ENCODE data around the gene XAF1.

Gene XAF1

GRCh38 chr17:6780001-6780400 lies 24.2 kb downstream of the XAF1 start:
- no peak for ATAC-seq
- Mint-ChIP-seq H3K4me3 (no peak overlapping the region), H3K9me3 (peaks cover 24% of the 10 kb centered on the region), H3K27ac (no peak overlapping the region), H3K27me3 (peaks cover 90% of the 10 kb centered on the region), H3K36me3 (peaks cover 9% of the 10 kb centered on the region), H3K4me1 (no peaks in the 10 kb centered on the region)

- Mint-ChIP-seq H3K4me1 (no peaks in the 10 kb centered on the region), H3K9me3 (peaks cover 27% of the 10 kb centered on the region), H3K27me3 (peaks cover 92% of the 10 kb centered on the region), H3K36me3 (peaks cover 9% of the 10 kb centered on the region), H3K27ac (no peak overlapping the region), H3K4me3 (no peak overlapping the region)
- ATAC-seq: no peak
Observed at GRCh38 chr17:6780886-6781285, 25.0 kb downstream of the XAF1 start.

GRCh38 chr17:6782244-6782643 lies 26.4 kb downstream of the XAF1 start:
- Mint-ChIP-seq H3K9me3 (peaks cover 29% of the 10 kb centered on the region), H3K4me1 (no peaks in the 10 kb centered on the region), H3K27me3 (peaks cover 93% of the 10 kb centered on the region), H3K4me3 (no peak overlapping the region), H3K27ac (no peak overlapping the region), H3K36me3 (peaks cover 9% of the 10 kb centered on the region)
- ATAC-seq: no peak

GRCh38 chr17:6786618-6787017 lies 30.8 kb downstream of the XAF1 start:
- Mint-ChIP-seq H3K9me3 (peaks cover 22% of the 10 kb centered on the region), H3K27ac (no peak overlapping the region), H3K4me3 (no peak overlapping the region), H3K4me1 (no peaks in the 10 kb centered on the region), H3K36me3 (peaks cover 9% of the 10 kb centered on the region), H3K27me3 (peaks cover 89% of the 10 kb centered on the region)
- no peak for ATAC-seq

- H3K27ac Mint-ChIP-seq: no peak overlapping the region
- H3K27me3 Mint-ChIP-seq: peaks cover 89% of the 10 kb centered on the region
- H3K4me3 Mint-ChIP-seq: no peak overlapping the region
- peaks cover 16% of the 10 kb centered on the region for H3K9me3 Mint-ChIP-seq
- no peak for ATAC-seq
- no peaks in the 10 kb centered on the region for H3K4me1 Mint-ChIP-seq
- H3K36me3 Mint-ChIP-seq: peaks cover 9% of the 10 kb centered on the region
Observed at GRCh38 chr17:6787081-6787693, 31.3 kb downstream of the XAF1 start.

- Mint-ChIP-seq H3K36me3 (no peaks in the 10 kb centered on the region), H3K27me3 (peaks cover 83% of the 10 kb centered on the region), H3K9me3 (peaks cover 5% of the 10 kb centered on the region), H3K4me1 (no peaks in the 10 kb centered on the region), H3K4me3 (no peak overlapping the region), H3K27ac (no peak overlapping the region)
- no peak for ATAC-seq
Observed at GRCh38 chr17:6789146-6789545, 33.3 kb downstream of the XAF1 start.

- ATAC-seq: no peak
- Mint-ChIP-seq H3K27ac (no peak overlapping the region), H3K36me3 (no peaks in the 10 kb centered on the region), H3K4me1 (no peaks in the 10 kb centered on the region), H3K9me3 (no peaks in the 10 kb centered on the region), H3K27me3 (peaks cover 52% of the 10 kb centered on the region), H3K4me3 (no peak overlapping the region)
Observed at GRCh38 chr17:6793748-6794493, 38.1 kb downstream of the XAF1 start.

GRCh38 chr17:6796017-6796886 lies 40.4 kb downstream of the XAF1 start:
- no peaks in the 10 kb centered on the region for H3K36me3 Mint-ChIP-seq
- no peak overlapping the region for H3K27ac Mint-ChIP-seq
- H3K4me1 Mint-ChIP-seq: no peaks in the 10 kb centered on the region
- H3K27me3 Mint-ChIP-seq: peaks cover 51% of the 10 kb centered on the region
- ATAC-seq: no peak
- H3K9me3 Mint-ChIP-seq: no peaks in the 10 kb centered on the region
- H3K4me3 Mint-ChIP-seq: no peak overlapping the region

GRCh38 chr17:6796887-6797490 lies 41.1 kb downstream of the XAF1 start:
- Mint-ChIP-seq H3K4me3 (no peak overlapping the region), H3K27ac (no peak overlapping the region), H3K4me1 (no peaks in the 10 kb centered on the region), H3K9me3 (no peaks in the 10 kb centered on the region), H3K27me3 (peaks cover 44% of the 10 kb centered on the region), H3K36me3 (no peaks in the 10 kb centered on the region)
- ATAC-seq: no peak

- Mint-ChIP-seq H3K27me3 (peaks cover 35% of the 10 kb centered on the region), H3K9me3 (no peaks in the 10 kb centered on the region), H3K4me3 (no peak overlapping the region), H3K27ac (no peak overlapping the region), H3K36me3 (no peaks in the 10 kb centered on the region), H3K4me1 (no peaks in the 10 kb centered on the region)
- no peak for ATAC-seq
Observed at GRCh38 chr17:6797718-6798351, 42.0 kb downstream of the XAF1 start.

GRCh38 chr17:6799738-6800137 lies 43.9 kb downstream of the XAF1 start:
- Mint-ChIP-seq H3K27me3 (peaks cover 29% of the 10 kb centered on the region), H3K4me3 (no peak overlapping the region), H3K36me3 (no peaks in the 10 kb centered on the region), H3K4me1 (no peaks in the 10 kb centered on the region), H3K27ac (no peak overlapping the region), H3K9me3 (no peaks in the 10 kb centered on the region)
- no peak for ATAC-seq

GRCh38 chr17:6800422-6801027 lies 44.7 kb downstream of the XAF1 start:
- H3K9me3 Mint-ChIP-seq: no peaks in the 10 kb centered on the region
- ATAC-seq: no peak
- no peaks in the 10 kb centered on the region for H3K36me3 Mint-ChIP-seq
- no peaks in the 10 kb centered on the region for H3K4me1 Mint-ChIP-seq
- no peak overlapping the region for H3K27ac Mint-ChIP-seq
- H3K4me3 Mint-ChIP-seq: no peak overlapping the region
- H3K27me3 Mint-ChIP-seq: peaks cover 29% of the 10 kb centered on the region

GRCh38 chr17:6811510-6811909 lies 55.7 kb downstream of the XAF1 start:
- no peak overlapping the region for H3K4me3 Mint-ChIP-seq
- no peaks in the 10 kb centered on the region for H3K36me3 Mint-ChIP-seq
- peaks cover 2% of the 10 kb centered on the region for H3K9me3 Mint-ChIP-seq
- H3K4me1 Mint-ChIP-seq: no peaks in the 10 kb centered on the region
- no peak for ATAC-seq
- no peak overlapping the region for H3K27ac Mint-ChIP-seq
- H3K27me3 Mint-ChIP-seq: peaks cover 53% of the 10 kb centered on the region

- Mint-ChIP-seq H3K27me3 (peaks cover 53% of the 10 kb centered on the region), H3K4me1 (no peaks in the 10 kb centered on the region), H3K9me3 (peaks cover 2% of the 10 kb centered on the region), H3K4me3 (no peak overlapping the region), H3K27ac (no peak overlapping the region), H3K36me3 (no peaks in the 10 kb centered on the region)
- ATAC-seq: no peak
Observed at GRCh38 chr17:6812295-6812694, 56.4 kb downstream of the XAF1 start.
